Measurements from ENCODE around the gene ENG. TPM values are rescaled to one million over a fixed set of nuclear protein-coding genes. Genes with fewer than 3 reads are reported as not detected.

The ENG gene
- total and polyA plus RNA-seq, 2 of the 4 experiments (the other 2 are of a cell fraction) = 3.6 to 83.3 TPM

DNA sequence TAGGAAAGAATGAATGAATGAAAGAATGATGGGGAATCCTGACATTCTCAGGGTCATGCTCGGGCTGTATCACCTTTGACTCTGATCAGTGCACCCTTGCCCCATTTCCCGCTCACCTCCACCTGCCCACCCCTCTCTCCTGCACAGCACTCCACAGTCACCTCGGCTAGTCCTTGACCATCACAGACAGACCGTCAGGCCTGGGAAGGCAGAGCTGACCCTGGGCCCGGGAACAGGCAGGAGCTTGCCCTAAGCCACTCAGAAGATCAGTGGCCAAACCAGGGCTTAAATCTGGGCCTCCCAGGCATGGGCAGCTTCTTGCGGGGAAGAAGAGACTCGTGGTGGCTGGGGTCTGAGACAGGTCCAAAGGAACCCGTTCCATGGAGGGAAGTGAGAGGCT lies 41.4 kb upstream of the ENG start:
- Histone ChIP-seq H4K8ac (ENCODE audit: low read depth in 2 of 2, low read length in 2 of 2) (no peak overlapping the region), H3K4ac (ENCODE audit: low read depth, low read length) (no peak overlapping the region), H2BK120ac (ENCODE audit: low read depth, low read length) (no peak overlapping the region), H3K9me1 (ENCODE audit: insufficient read depth, low read length) (peaks cover 12% of the 10 kb centered on the region), H4K20me1 (ENCODE audit: insufficient read depth, low read length) (peaks cover 29% of the 10 kb centered on the region), H2BK20ac (ENCODE audit: low read depth, low read length) (no peak overlapping the region), H3K4me3 (ENCODE audit: insufficient read depth, low read depth, low read length) (no peak overlapping the region), H3K9me3 (ENCODE audit: control insufficient read depth, insufficient read depth, low read length) (peaks cover 15% of the 10 kb centered on the region), H3K4me1 (ENCODE audit: control insufficient read depth, insufficient read depth, low read length) (peaks cover 18% of the 10 kb centered on the region), H4K91ac (ENCODE audit: insufficient read depth, low read depth, low read length) (no peak overlapping the region), H3K4me2 (ENCODE audit: low read depth, low read length) (no peak overlapping the region), H2AK9ac (replicated peaks; ENCODE audit: low read depth, low read length, poor library complexity) (no peak overlapping the region), H3K79me1 (ENCODE audit: low read depth in 1 of 2, low read length in 2 of 2) (peaks cover 19 to 69% of the 10 kb centered on the region in 2 experiments), H2AFZ (replicated peaks; ENCODE audit: low read length, poor library complexity) (no peak overlapping the region), H3K14ac (replicated peaks; ENCODE audit: low read depth, low read length) (no peak overlapping the region), H2BK5ac (ENCODE audit: low read depth, low read length, poor library complexity, severe bottlenecking) (no peak overlapping the region), H3K9ac (ENCODE audit: low read depth, low read length) (no peak overlapping the region), H4K5ac (ENCODE audit: low read depth, low read length) (no peak overlapping the region), H3K56ac (ENCODE audit: extremely low read depth, insufficient read depth, low read length) (no peak overlapping the region), H3K23ac (ENCODE audit: low read depth, low read length) (no peak overlapping the region), H3K36me3 (ENCODE audit: control insufficient read depth, insufficient read depth, low read length) (peaks cover 44% of the 10 kb centered on the region), H2BK15ac (ENCODE audit: low read depth, low read length) (no peak overlapping the region), H3K18ac (ENCODE audit: low read depth, low read length) (no peak overlapping the region), H3K27ac (ENCODE audit: insufficient read depth, low read length) (no peak overlapping the region), H2AK5ac (ENCODE audit: low read depth, low read length) (no peak overlapping the region), H3K27me3 (ENCODE audit: control insufficient read depth, insufficient read depth, low read length) (no peaks in the 10 kb centered on the region)
- TF ChIP-seq CEBPB (IDR thresholded peaks at IDR 0.05; ENCODE audit: low read depth, low read length) (no peak), MAFK (IDR thresholded peaks at IDR 0.05; ENCODE audit: low read depth, low read length) (no peak), FOS (IDR thresholded peaks at IDR 0.05; ENCODE audit: low read depth, low read length) (no peak), RCOR1 (IDR thresholded peaks at IDR 0.05; ENCODE audit: insufficient replicate concordance, low read length) (no peak), BHLHE40 (IDR thresholded peaks at IDR 0.05; ENCODE audit: low read depth, low read length) (no peak)
- TF ChIP-seq, protein P1, sequence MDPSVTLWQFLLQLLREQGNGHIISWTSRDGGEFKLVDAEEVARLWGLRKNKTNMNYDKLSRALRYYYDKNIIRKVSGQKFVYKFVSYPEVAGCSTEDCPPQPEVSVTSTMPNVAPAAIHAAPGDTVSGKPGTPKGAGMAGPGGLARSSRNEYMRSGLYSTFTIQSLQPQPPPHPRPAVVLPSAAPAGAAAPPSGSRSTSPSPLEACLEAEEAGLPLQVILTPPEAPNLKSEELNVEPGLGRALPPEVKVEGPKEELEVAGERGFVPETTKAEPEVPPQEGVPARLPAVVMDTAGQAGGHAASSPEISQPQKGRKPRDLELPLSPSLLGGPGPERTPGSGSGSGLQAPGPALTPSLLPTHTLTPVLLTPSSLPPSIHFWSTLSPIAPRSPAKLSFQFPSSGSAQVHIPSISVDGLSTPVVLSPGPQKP (IDR thresholded peaks at IDR 0.05; ENCODE audit: borderline replicate concordance, low read depth, low read length) = no peak
- CTCF ChIA-PET = no interaction called here
- intact Hi-C loops (cut with micrococcal nuclease) = no loop called here
- POLR2A ChIA-PET (ENCODE audit: unreplicated experiment) = no interaction called here
- no peak for ATAC-seq (ENCODE audit: low read depth)
- DNase-seq = no peak
- 81% methylated on average over 3 of the region's 8 CpGs; no CpG with 5 or more reads in 1 of the 2 experiments for WGBS, 2 experiments (ENCODE audit: extremely low coverage in 2 of 2, insufficient read length in 1 of 2)
- in situ Hi-C loops (cut with MboI; ENCODE audit: low sequenced_read_pairs) = no loop called here
- dilution Hi-C loops (cut with HindIII; ENCODE audit: low sequenced_read_pairs, unreplicated experiment) = no loop called here
- no TSS peak for BruUV-seq (replicated peaks)
